Measurements from ENCODE around the gene GPR17.

GPR17 gene

GRCh38 chr2:127645395-127646291 is at the start of gene GPR17:
TSS of gene GPR17 (plus strand) at chr2:127646153. CDS start at chr2:127650736, 4,583 bp downstream.
- DNase-seq = no peak

GRCh38 chr2:127596311-127597045 is 49.5 kb upstream of the GPR17 start:
- no peak for DNase-seq

GRCh38 chr2:127597046-127597983 is 48.6 kb upstream of the GPR17 start:
- DNase-seq = no peak

- no peak for DNase-seq
These were observed 48.0 kb upstream of the GPR17 start for GRCh38 chr2:127597984-127598380.

GRCh38 chr2:127598711-127599110 is 47.2 kb upstream of the GPR17 start:
- DNase-seq = no peak

- no peak for DNase-seq
These were observed 46.7 kb upstream of the GPR17 start for GRCh38 chr2:127599211-127599610.

- no peak for DNase-seq
These were observed 41.0 kb upstream of the GPR17 start for GRCh38 chr2:127604986-127605385.

- no peak for DNase-seq
These were observed 40.2 kb upstream of the GPR17 start for GRCh38 chr2:127605691-127606263.

GRCh38 chr2:127606625-127607398 is 39.1 kb upstream of the GPR17 start:
- no peak for DNase-seq

GRCh38 chr2:127607399-127607908 is 38.5 kb upstream of the GPR17 start:
- DNase-seq = no peak

GRCh38 chr2:127608061-127609030 is 37.6 kb upstream of the GPR17 start:
- no peak for DNase-seq

- DNase-seq = no peak
These were observed 36.8 kb upstream of the GPR17 start for GRCh38 chr2:127609031-127609751.

GRCh38 chr2:127609818-127610217 is 36.1 kb upstream of the GPR17 start:
- DNase-seq = no peak

- no peak for DNase-seq
These were observed 35.4 kb upstream of the GPR17 start for GRCh38 chr2:127610561-127610960.

GRCh38 chr2:127611076-127611925 is 34.7 kb upstream of the GPR17 start:
- DNase-seq = no peak

- DNase-seq = no peak
These were observed 33.7 kb upstream of the GPR17 start for GRCh38 chr2:127612111-127612822.

GRCh38 chr2:127614246-127614645 is 31.7 kb upstream of the GPR17 start:
- DNase-seq = no peak

- DNase-seq = no peak
These were observed 31.2 kb upstream of the GPR17 start for GRCh38 chr2:127614731-127615130.

Data from activated CD4-positive, alpha-beta T cell treated with anti-CD3 and anti-CD28 coated beads, Interleukin-2, amount 50 U/mL, for 48 hours (primary cell).